C4-2B (cell line): ENCODE data around the gene LGI2.

Experiments
- H3K27ac ChIP-seq: fragments of 450-650 bp; 2 replicates; pipeline ENCODE4 v1.5.1; 2017
- CTCF ChIP-seq: fragments of 450-650 bp; conservative IDR thresholded peaks from 2 replicates; pipeline ENCODE4 v1.5.1; 2017; ENCODE audit warnings: mild to moderate bottlenecking
- ZFX ChIP-seq: fragments of 450-650 bp; IDR thresholded peaks from 2 replicates; pipeline ENCODE4 v1.6.1; 2017

LGI2 gene

DNA sequence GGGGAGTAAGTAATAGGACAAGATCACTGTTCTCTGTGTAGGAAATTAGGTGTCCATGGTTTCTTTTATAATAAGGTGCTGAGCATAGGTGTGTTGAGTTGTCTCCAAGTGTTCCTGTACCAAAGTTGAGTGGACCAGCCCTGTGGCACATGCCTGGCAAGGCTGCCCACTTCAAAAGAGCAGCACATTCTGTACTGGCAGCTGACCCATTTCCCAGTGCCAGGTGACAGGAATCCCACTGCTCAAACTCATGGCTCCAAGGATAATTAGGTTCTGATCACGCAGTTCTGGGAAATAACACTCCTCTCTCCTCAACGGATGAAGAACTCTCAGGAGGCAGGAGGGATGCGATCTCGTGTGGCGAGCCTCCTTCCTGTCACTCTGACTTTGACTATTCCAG is 12.8 kb upstream of the LGI2 start:
- no peak overlapping the region for H3K27ac ChIP-seq
- TF ChIP-seq ZFX (no peak), CTCF (no peak)

GRCh38 chr4:25033526-25033925 is 2.8 kb upstream of the LGI2 start:
- H3K27ac ChIP-seq = no peak overlapping the region

GRCh38 chr4:25032126-25032525 is 1.4 kb upstream of the LGI2 start:
- no peak overlapping the region for H3K27ac ChIP-seq
- no peak for TF ChIP-seq ZFX
- no peak; the same call in 1 of the 2 replicates for TF ChIP-seq CTCF

More at GRCh38 chr4:25033526-25033925, 2.8 kb upstream of the LGI2 start:
- TF ChIP-seq CTCF (no peak), ZFX (no peak)

DNA sequence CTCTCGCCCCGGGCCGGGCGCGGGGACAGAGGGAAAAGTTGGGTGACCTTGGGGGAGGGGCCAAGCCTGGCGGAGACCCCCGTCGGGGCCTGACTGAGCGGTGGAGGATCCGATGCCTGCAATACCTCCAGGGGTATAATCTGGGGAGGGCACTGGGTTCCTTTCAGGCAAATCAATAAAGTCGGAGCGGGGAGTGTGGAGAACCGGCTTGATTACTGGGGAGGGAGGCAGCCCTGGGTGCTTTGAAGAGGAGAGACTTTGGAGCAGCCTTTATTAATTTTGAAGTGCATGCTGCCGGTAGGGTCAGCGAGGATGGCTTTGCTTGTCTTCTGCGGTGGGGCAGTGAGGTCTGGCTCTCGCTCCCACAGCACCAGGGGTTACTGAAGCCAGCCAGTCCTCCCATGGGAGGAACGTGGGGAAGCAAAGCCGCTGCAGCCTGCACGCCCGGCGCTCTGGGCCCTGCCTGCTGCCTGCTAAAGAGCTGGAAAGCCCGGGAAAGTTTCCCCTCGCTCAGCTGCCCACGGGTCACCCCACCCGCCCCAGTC is 403 bp upstream of the LGI2 start:
- TF ChIP-seq CTCF (no peak), ZFX (no peak)
- H3K27ac ChIP-seq = peak overlapping the region; percentile 10

GRCh38 chr4:25029479-25030276 is 1.1 kb downstream of the LGI2 start:
- no peak overlapping the region; the same call in 1 of the 2 replicates for H3K27ac ChIP-seq
- TF ChIP-seq CTCF (no peak), ZFX (no peak)

DNA sequence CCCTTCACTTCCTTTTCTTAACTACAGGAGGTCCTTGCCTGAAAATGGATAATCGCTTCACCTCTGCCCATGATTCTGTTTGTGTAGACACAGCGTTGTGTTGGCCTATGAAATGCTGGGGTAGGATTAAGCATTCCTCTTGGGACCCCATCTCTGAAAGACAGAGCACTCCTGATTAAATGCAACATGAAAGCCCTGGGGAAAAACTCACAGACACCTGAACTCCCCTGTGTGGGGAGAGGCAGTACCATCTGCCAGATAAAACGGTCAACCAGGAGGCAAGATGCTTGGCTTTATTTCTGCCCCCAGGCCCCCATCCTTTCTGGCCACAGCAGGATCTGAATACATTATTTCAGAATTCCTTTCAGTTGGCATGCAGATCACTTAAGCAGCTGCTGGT is 1.9 kb downstream of the LGI2 start:
- H3K27ac ChIP-seq = no peak overlapping the region
- no peak for TF ChIP-seq ZFX
- TF ChIP-seq CTCF = no peak

DNA sequence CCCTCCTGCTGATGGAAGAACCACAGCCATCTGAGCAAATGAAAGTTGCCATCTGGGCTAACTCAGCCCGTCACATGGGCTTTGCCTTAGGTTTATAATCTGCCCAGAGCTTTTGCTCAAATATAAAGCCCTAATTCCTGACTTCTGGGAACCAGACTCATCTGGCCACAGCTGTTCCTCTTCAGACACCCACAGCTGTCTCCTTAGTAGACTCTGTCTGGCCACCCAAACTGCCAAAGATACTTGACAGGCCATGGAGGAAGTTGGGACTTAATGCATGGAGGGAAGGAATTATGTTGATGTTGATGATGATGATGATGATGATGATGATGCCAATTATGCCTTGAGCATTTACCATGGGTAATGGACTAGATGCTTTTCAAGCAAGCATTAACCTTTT is 8.0 kb downstream of the LGI2 start:
- no peak for TF ChIP-seq CTCF
- TF ChIP-seq ZFX = no peak
- H3K27ac ChIP-seq = peak overlapping the region; percentile 70; the same call in 1 of the 2 replicates
